Esophagus (tissue), 2 donors: ENCODE results near the gene FAM171A2. TPM values are rescaled to one million over a fixed set of nuclear protein-coding genes. Genes with fewer than 3 reads are reported as not detected.
"Not testable (repeated sequence)": the region's sequence is repeated elsewhere in the genome, so short reads cannot be mapped to it uniquely, and the experiment has no call there.

Source experiments
- H3K27ac ChIP-seq, 2 donors: one replicate each; pipeline ENCODE4 v1.5.1; 2013; ENCODE audit warnings: low read depth in 2 of 2, mild to moderate bottlenecking in 2 of 2, inconsistent platforms in 1 of 2, low read length in 1 of 2, moderate library complexity in 1 of 2
- H3K27me3 ChIP-seq, 2 donors: one replicate each; pipeline ENCODE4 v1.6.1; 2013; ENCODE audit warnings: low read length in 2 of 2, control low read depth in 1 of 2, mild to moderate bottlenecking in 1 of 2; ENCODE audit not compliant: insufficient read depth in 2 of 2, control insufficient read depth in 1 of 2
- H3K36me3 ChIP-seq, 2 donors: one replicate each; pipeline ENCODE4 v1.6.1; 2013; ENCODE audit warnings: low read length in 1 of 2; ENCODE audit not compliant: control insufficient read depth in 2 of 2, insufficient read depth in 2 of 2
- H3K4me1 ChIP-seq, 2 donors: one replicate each; pipeline ENCODE4 v1.6.1; 2013; ENCODE audit warnings: low read length in 1 of 2; ENCODE audit not compliant: control insufficient read depth in 2 of 2, insufficient read depth in 2 of 2
- H3K4me3 ChIP-seq, 2 donors: one replicate each; pipeline ENCODE4 v1.5.1; 2013; ENCODE audit warnings: low read length in 2 of 2, mild to moderate bottlenecking in 2 of 2, low read depth in 1 of 2, moderate library complexity in 1 of 2
- H3K9me3 ChIP-seq, 2 donors: one replicate each; pipeline ENCODE4 v1.6.1; 2013; ENCODE audit warnings: mild to moderate bottlenecking in 2 of 2, low read depth in 1 of 2, low read length in 1 of 2, moderate library complexity in 1 of 2; ENCODE audit not compliant: control insufficient read depth in 2 of 2, insufficient read depth in 1 of 2
- WGBS, 2 donors: extraction: QIAGEN DNeasy Blood & Tissue Kit; methylation state at CpG; one replicate each; pipeline ENCODE4 v1.1.7; 2013; 5-methylcytosine and 5-hydroxymethylcytosine counted together
- polyA plus RNA-seq, 2 donors: library from polyadenylated mRNA; stranded (reverse); fragments of 200-250 nt; gene quantifications; one replicate each; pipeline ENCODE4 v1.2.3, GENCODE V29; 2013
- donor health status: healthy with polysubstance abuse.
- donor health status: Bipolar disorder and iron deficiency.

The FAM171A2 gene
- polyA plus RNA-seq, 2 donors: 1.2 to 2.2 TPM

DNA sequence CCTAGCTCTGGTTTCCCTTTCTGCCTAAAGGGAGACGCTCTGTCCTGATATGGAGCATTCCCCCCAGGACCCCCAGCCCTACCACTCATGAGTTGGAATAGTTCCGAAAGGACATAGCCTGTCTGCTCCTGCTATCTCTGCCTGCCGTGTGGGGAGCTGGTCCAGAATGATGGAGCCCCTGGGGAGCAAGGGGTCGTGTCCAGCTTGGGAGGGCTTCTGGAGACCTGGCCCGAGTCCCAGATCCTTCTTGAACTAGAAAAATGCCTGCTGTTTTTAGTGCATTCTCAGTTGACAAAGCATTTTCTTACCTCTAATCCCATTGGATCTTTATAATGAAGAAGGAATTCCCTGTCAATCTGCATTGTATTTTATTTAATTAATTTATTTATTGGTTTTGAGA lies 27.7 kb downstream of the FAM171A2 start:
- WGBS, 2 donors: 49 to 57% methylated on average over 5 of the region's 5 CpGs
- H3K4me3 ChIP-seq: no peak overlapping the region
- H3K4me1 ChIP-seq: peaks cover 0 to 4% of the 10 kb centered on the region in 2 donors
- H3K27ac ChIP-seq: no peak overlapping the region
- no peaks in the 10 kb centered on the region for H3K27me3 ChIP-seq
- no peaks in the 10 kb centered on the region for H3K9me3 ChIP-seq
- no peaks in the 10 kb centered on the region for H3K36me3 ChIP-seq

DNA sequence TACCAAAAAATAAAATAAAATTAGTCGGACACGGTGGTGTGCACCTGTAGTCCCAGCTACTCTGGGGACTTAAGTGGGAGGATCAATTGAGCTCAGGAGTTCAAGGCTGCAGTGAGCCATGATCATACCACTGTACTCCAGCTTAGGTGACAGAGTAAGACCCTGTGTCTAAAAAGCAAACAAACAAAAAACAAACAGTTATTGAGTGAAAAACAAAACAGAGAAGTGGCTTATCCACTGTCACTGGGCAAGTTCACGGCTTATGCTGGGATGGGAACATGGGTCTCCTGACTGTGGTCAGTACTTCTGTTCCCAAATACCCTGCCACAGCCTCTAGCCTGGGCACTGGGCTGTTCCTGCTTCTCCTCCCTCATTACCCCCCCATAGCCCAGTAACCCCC lies 28.1 kb downstream of the FAM171A2 start:
- Histone ChIP-seq H3K9me3 (no peaks in the 10 kb centered on the region), H3K27ac (no peak overlapping the region), H3K4me1 (peaks cover 0 to 4% of the 10 kb centered on the region in 2 donors), H3K4me3 (no peak overlapping the region), H3K27me3 (no peaks in the 10 kb centered on the region), H3K36me3 (no peaks in the 10 kb centered on the region)
- WGBS, 2 donors: 81 to 83% methylated on average over 3 of the region's 3 CpGs

DNA sequence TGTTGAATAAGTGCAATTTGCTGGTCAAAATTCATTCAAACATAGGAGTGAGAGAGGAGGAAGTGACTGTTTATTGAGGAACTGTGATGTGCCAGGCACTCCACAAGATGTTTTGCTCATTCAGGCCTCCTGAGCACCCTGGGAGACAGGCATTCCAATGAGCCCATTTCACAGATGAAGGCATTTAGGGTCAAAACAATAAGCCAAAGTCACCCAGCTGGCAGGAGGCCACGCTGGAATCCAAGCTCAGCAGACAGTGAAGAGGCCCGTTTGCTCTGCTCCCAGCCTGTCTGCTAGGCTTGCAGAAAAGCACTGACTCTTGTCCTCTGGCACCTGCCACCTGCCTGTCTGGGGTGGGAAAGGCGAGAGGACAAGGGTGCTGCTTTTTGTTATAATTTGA lies 28.9 kb downstream of the FAM171A2 start:
- Histone ChIP-seq H3K9me3 (no peaks in the 10 kb centered on the region), H3K4me3 (no peak overlapping the region), H3K4me1 (peaks cover 0 to 4% of the 10 kb centered on the region in 2 donors), H3K27ac (no peak overlapping the region), H3K36me3 (no peaks in the 10 kb centered on the region), H3K27me3 (no peaks in the 10 kb centered on the region)
- 33 to 57% methylated on average over 3 of the region's 3 CpGs for WGBS, 2 donors

DNA sequence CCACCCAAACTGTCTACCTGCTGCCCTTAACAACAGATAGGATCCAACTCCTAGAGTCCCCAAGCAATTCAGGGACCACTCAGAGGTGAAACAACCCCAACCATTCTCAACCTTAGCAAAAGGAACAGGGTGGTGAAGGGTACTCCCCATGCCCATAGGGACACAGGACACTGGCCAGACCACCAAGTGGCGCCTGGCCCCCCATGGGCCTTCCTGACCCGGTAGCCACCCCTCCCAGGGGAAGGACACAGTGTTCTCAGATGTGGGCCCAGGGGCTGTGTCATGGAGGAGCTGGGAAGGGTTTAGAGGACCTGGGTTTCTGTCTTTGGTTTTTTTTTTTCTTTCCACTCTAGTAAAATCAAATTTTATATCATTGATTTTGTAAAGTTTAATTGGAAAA lies 29.3 kb downstream of the FAM171A2 start:
- Histone ChIP-seq H3K27me3 (no peaks in the 10 kb centered on the region), H3K27ac (peak overlapping the region in 1 of 2 donors; percentile 35), H3K36me3 (no peaks in the 10 kb centered on the region), H3K4me1 (peaks cover 0 to 4% of the 10 kb centered on the region in 2 donors), H3K4me3 (no peak overlapping the region), H3K9me3 (no peaks in the 10 kb centered on the region)
- 53 to 73% methylated on average over 2 of the region's 2 CpGs for WGBS, 2 donors

DNA sequence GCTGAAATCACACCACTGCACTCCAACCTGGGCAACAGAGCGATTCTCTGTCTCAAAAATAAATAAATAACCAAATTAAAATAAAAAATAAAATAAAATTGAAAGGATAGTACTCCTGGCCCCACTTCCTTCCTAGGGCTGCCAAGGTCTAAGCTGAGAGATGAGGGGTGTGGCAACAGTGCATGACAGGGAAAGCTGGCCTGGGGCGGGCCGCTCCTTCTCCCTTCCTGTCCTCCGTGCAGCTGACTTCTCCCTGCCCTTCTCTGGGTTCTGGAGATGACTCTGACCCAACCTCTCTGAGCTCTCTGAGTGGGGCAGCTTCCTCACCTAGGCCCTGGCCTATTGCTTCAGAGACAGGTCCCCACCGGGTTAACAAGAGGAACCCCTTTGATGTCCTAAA lies 30.3 kb downstream of the FAM171A2 start:
- peaks cover 0 to 2% of the 10 kb centered on the region in 2 donors for H3K4me1 ChIP-seq
- H3K9me3 ChIP-seq: no peaks in the 10 kb centered on the region
- no peaks in the 10 kb centered on the region for H3K36me3 ChIP-seq
- WGBS, 2 donors: 40 to 60% methylated on average over 5 of the region's 5 CpGs
- H3K4me3 ChIP-seq: no peak overlapping the region
- H3K27me3 ChIP-seq: no peaks in the 10 kb centered on the region
- H3K27ac ChIP-seq: peak overlapping the region in 1 of 2 donors; percentile 63

DNA sequence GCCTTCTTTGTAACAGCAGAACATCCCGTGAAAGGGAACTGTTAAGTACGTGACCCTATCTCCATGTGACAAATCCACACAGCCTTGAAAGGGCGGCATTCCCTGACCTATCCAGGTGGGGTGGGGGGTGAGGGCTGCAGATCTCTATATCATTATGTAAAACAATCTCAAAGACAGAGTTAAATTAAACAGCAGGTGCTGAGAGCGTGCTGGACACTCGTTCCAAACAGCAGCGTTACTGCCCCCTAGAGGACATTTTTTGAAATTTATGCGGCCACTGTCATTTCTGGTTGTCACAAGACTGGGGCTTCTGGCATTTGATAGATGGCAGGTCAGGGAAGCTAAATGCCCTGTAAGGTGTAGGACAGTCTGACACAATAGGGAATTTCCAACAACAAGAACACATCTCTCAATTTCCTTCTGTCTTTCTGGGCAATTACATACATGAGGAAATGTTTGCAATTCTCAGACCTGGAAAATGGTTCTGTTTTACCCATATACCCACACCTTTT lies 32.3 kb downstream of the FAM171A2 start:
- no peaks in the 10 kb centered on the region for H3K36me3 ChIP-seq
- H3K4me1 ChIP-seq: peaks cover 0 to 2% of the 10 kb centered on the region in 2 donors
- H3K9me3 ChIP-seq: no peaks in the 10 kb centered on the region
- H3K27me3 ChIP-seq: no peaks in the 10 kb centered on the region
- 3% methylated on average over 7 of the region's 7 CpGs for WGBS, 2 donors
- H3K27ac ChIP-seq: peak overlapping the region in 1 of 2 donors; percentile 20
- H3K4me3 ChIP-seq: no peak overlapping the region

DNA sequence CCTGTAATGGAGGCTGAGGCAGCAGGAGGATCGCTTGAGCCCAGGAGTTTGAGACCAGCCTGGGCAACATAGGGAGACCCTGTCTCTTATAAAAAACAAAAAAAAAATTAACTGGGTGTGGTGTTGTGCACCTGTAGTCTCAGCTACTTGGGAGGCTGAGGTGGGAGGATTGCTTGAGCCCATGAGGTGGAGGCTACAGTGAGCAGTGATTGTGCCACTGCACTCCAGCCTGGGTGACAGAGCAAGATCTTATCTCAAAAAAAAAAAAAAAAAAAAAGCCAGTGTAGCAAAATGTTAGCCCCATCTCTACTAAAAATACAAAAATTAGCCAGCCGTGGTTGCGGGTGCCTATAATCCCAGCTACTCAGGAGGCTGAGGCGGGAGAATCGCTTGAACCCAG lies 33.4 kb downstream of the FAM171A2 start:
- H3K27me3 ChIP-seq, H3K4me3 ChIP-seq, H3K4me1 ChIP-seq, H3K9me3 ChIP-seq, H3K36me3 ChIP-seq, H3K27ac ChIP-seq: not testable (repeated sequence)
- WGBS, 2 donors: 92 to 94% methylated on average over 5 of the region's 5 CpGs

DNA sequence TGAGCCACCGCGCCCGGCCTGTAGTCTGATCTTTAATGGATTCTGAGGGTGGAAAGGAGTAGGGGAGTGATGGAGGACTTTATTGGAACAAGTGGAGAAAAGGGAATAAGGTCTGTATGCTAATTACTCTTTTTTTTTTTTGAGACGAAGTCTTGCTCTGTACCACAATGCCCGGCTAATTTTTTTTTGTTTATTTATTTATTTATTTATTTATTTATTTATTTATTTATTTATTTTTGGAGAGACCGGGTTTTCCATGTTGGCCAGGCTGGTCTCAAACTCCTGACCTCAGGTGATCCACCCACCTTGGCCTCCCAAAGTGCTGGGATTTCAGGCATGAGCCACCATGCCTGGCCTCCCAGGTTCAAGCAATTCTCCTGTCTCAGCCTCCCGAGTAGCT lies 34.1 kb downstream of the FAM171A2 start:
- not testable (repeated sequence) for H3K27me3 ChIP-seq, H3K9me3 ChIP-seq, H3K4me1 ChIP-seq, H3K4me3 ChIP-seq, H3K27ac ChIP-seq, H3K36me3 ChIP-seq
- WGBS, 2 donors: 89 to 92% methylated on average over 7 of the region's 7 CpGs

DNA sequence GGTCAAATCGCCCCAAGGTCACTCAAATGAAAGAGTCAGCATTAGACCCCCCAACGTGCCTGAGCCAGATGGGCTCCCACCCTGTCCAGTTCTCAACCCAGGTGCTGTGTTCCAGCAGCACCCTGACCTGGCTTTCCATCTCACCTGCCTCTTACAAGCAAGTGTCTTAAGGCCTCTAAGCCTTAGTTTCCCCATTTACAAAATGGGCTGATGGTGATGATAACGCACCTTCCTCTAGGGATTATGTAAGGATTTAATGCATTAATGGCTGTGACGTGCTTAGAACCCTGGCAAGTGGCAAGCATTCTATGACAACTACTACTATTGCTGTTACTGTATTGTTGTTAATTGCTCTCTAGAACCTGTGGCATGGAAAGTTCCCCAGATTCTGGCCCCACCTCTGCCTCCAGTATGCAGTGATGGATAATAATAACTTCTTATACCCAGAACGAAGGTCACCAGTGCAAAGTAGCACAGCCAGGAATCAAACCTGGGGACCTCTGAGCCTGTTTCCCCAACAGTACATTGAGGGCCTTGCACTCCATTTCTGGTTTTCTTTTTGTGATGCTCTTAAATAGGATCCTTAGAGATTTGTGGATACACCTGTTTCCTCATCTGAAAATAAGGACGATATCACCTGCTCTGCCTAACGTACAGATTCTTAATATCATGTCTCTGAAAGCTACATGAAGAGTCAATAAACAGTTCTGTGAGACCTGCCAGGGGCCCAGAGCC lies 35.8 kb downstream of the FAM171A2 start:
- Histone ChIP-seq H3K27ac (no peak overlapping the region), H3K4me1 (peaks cover 3 to 7% of the 10 kb centered on the region in 2 donors), H3K9me3 (no peaks in the 10 kb centered on the region), H3K4me3 (no peak overlapping the region), H3K36me3 (no peaks in the 10 kb centered on the region), H3K27me3 (no peaks in the 10 kb centered on the region)
- 64 to 65% methylated on average over 7 of the region's 7 CpGs for WGBS, 2 donors

DNA sequence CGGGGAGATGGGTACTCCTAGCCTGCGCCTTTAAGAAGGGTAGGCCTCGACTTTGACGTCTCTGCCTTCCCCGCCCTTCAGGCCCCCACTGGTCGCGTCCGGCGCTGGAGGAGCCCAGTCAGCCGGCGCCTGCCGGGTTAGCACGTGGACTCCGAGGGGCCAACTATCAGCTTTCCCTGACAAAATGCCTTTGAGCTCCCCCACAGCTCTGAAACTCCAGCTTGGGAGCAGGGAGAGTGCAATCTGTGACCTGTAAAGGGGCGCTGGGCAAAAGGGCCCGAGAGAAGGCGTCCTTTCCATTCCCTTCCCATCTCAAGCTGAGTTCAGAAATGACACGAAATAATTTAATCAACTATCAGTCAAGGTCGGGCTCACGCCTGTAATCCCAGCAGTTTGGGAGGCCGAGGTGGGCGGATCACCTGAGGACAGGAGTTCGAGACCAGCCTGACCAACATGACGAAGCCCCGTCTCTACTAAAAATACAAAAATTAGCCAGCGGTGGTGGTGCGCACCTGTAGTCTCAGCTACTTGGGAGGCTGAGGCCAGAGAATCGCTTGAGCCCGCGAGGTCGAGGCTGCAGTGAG lies 36.7 kb downstream of the FAM171A2 start:
- Histone ChIP-seq H3K4me1 (peaks cover 3 to 7% of the 10 kb centered on the region in 2 donors), H3K9me3 (no peaks in the 10 kb centered on the region), H3K36me3 (peaks cover 0 to 6% of the 10 kb centered on the region in 2 donors), H3K4me3 (peak overlapping the region in 1 of 2 donors; percentile 69), H3K27ac (peak overlapping the region; percentile 69 to 97), H3K27me3 (no peaks in the 10 kb centered on the region)
- WGBS, 2 donors: 23 to 24% methylated on average over 30 to 31 of the region's 31 CpGs
